Right lobe of liver (tissue), 4 donors: ENCODE measurements around the gene ZMIZ1.

Experiments
- POLR2A ChIP-seq: fragments of 450-650 bp; IDR thresholded peaks from one replicate; pipeline ENCODE4 v1.6.1; 2017; ENCODE audit warnings: antibody characterized with exemption, mild to moderate bottlenecking
- TF ChIP-seq, protein P1 (sequence below), 4 donors: fragments of 200-600 bp in 3 of 4; fragments of 450-650 bp in 1 of 4; IDR thresholded peaks; one replicate each; pipeline versions ENCODE4 v1.5.1 to v1.8.0; 2016 to 2022; ENCODE audit warnings: antibody characterized with exemption in 4 of 4, mild to moderate bottlenecking in 2 of 4
- donor health status: DM: no; HTN: no; CAD: no.
- donor health status: DM: no; HTN: no; CAD: no.
- donor health status: DM: no; HTN: yes; CAD: no.

GRCh38 chr10:79023240-79024162, 45.3 kb upstream of the ZMIZ1 start:
- TF ChIP-seq, protein P1, sequence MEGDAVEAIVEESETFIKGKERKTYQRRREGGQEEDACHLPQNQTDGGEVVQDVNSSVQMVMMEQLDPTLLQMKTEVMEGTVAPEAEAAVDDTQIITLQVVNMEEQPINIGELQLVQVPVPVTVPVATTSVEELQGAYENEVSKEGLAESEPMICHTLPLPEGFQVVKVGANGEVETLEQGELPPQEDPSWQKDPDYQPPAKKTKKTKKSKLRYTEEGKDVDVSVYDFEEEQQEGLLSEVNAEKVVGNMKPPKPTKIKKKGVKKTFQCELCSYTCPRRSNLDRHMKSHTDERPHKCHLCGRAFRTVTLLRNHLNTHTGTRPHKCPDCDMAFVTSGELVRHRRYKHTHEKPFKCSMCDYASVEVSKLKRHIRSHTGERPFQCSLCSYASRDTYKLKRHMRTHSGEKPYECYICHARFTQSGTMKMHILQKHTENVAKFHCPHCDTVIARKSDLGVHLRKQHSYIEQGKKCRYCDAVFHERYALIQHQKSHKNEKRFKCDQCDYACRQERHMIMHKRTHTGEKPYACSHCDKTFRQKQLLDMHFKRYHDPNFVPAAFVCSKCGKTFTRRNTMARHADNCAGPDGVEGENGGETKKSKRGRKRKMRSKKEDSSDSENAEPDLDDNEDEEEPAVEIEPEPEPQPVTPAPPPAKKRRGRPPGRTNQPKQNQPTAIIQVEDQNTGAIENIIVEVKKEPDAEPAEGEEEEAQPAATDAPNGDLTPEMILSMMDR (IDR thresholded peaks at IDR 0.05): no peak
- TF ChIP-seq POLR2A: no peak
